Left renal cortex interstitium (tissue), 4 donors: ENCODE measurements around the gene TYK2. TPM values are rescaled to one million over a fixed set of nuclear protein-coding genes. Genes with fewer than 3 reads are reported as not detected.
A peak's percentile ranks its signal among the peaks of the same experiment; 100 is the strongest.
"Not testable (repeated sequence)": the region's sequence is repeated elsewhere in the genome, so short reads cannot be mapped to it uniquely, and the experiment has no call there.

Source experiments
- DNase-seq, 4 donors: peaks; one replicate each; pipeline ENCODE4 v3.0.0-alpha.2; 2013; ENCODE audit warnings: low read depth in 4 of 4, low spot score in 2 of 4, missing footprints in 1 of 4
- polyA plus RNA-seq, 4 donors: library from polyadenylated mRNA; unstranded; fragments of 120-200 nt; gene quantifications; one replicate each; pipeline ENCODE4 v1.2.1, GENCODE V29; 2013; ENCODE audit not compliant: insufficient read length in 4 of 4

TYK2 gene
- polyA plus RNA-seq, 4 donors, result 95.0 to 174 (median 131) TPM

DNA sequence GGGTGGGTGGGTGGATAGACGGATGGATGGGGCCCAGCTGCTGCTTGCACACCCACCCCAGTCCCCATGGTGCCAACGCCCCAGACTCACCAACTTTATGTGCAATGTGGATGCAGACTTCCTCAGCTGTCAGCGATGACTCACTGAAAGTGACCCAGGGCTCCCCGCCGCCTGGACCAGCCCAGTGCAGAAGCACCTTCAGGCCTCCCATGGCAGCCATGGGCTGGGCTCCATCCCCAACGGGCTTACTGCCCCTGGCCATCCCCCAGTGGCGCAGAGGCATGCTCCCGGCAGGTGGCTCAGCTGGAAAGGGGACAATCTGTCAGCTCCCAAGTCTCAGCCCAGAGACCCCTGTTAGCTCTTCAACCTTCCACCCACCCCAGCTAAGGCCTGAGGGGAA lies 2.2 kb downstream of the TYK2 start:
- DNase-seq, result no peak

GRCh38 chr19:10377140-10377640 lies 3.2 kb downstream of the TYK2 start:
- not testable (repeated sequence) for DNase-seq

DNA sequence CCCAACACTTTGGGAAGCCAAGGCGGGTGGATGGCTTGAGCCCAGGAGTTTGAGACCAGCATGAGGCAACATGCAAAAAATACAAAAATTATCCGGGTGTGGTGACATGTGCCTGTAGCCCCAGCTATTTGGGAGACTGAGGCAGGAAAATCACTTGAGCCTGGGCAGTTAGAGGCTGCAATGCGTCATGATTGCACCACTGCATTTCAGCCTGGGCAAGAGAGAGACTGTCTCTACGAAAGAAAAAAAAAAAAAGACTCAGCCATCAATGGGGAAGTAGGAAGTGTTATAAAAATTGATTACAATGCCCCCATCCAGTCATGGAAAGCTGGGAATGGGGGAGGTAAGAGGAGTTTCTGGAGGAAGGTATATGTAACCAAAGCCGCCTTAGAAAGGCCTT lies 5.4 kb downstream of the TYK2 start:
- no peak for DNase-seq

- no peak for DNase-seq
Measured at GRCh38 chr19:10372690-10373089, 7.7 kb downstream of the TYK2 start.

DNA sequence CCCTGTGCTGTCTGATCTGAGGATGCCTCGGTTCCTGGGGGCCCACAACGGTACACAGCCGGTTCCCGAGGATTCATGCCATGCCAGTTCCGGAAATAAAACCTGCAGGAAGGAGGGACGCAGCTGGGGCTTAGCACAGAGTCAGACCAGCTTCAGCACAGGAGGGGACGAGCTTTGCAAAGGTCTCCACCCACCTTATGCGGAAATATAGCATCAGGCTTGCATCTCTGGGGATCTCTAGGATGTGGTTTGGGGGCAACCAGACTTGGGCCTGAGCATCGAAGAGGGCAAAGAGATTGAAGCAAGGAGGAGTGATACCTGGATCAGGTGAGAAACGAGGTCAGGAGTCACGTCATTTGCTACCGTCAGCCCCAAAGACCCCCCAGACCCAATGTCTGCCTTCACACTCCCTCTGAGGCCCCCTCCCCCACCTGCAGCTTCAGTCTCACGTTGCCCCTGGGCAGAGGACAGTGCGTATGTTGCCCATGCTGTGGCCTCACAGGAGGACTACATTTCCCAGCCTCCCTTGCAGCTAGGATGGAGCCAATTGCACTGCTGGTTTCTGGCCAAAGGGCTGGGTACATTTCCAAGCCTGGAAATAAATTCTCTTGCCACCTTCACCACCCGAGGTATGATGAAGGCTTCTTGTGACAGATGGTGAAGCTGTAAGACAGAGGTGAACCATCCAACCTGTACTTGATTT lies 12.1 kb downstream of the TYK2 start:
- DNase-seq, result no peak

GRCh38 chr19:10366950-10367512 lies 13.3 kb downstream of the TYK2 start:
- not testable (repeated sequence) for DNase-seq

DNA sequence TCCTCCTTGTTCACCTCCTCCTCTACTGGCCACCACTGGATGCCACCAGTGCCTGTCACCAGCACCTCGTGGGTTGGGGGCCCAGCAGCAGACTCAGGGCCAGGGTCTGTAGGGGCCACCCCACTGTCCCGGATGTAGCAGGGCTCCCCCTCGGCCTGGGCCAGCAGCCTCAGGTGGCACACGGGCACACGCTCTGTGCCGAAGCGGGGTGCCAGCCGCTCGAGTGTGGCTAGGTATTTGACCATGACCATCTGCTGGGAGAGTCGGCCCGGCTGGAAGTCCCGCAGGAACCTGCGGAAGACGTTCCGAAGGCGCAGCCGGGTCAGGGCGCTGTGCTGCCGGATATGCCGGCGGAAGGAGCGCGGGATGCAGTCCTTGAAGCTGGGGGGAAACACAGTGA lies 14.9 kb downstream of the TYK2 start:
- no peak for DNase-seq

DNA sequence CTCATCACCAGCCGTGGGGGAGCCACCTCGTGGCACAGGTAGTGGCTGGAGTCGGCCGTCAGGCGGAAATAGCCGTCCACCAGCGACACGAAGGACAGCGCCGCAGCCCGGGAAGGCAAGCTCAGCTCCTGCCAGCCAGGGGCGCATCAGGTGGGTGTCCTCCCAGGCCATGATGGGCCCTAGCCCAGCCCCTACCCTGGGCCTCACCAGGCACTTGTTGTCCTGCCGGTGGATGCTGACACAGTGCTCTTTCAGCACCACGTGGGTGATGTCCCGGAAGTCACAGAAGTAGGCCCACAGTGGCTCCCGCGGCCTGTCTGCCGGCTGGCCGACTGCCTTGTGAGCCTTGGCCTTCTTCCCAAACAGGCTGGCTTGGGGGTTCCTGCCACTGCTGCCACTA lies 15.7 kb downstream of the TYK2 start:
- DNase-seq, result no peak

GRCh38 chr19:10363789-10364281 lies 16.5 kb downstream of the TYK2 start:
- no peak for DNase-seq

DNA sequence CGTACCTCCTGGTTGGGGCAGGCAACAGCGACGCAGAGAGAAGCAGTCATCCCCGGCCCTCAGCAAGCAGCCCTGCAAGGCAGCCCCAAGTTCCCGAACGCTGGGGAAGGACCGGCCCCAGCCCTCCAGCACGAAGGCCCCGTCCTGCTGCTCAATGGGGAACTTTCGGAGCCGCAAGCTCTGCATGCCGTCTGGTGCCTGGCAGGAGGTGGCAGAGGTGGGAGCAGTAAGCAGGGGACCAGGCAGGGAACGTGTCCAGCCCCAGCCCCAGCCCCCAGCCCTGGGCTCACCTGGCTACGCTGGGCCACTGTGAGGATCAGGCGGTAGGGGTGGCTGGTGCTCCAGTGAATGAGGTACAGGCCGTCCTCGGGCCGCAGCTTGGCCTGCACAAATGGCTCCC lies 18.1 kb downstream of the TYK2 start:
- no peak for DNase-seq

- DNase-seq, result no peak
Measured at GRCh38 chr19:10361569-10362011, 18.8 kb downstream of the TYK2 start.

GRCh38 chr19:10356431-10356830 lies 23.9 kb downstream of the TYK2 start:
- no peak for DNase-seq

- peak in 2 of 4 donors; percentile 4 to 37 for DNase-seq
Measured at GRCh38 chr19:10353793-10354391, 26.5 kb downstream of the TYK2 start.

- DNase-seq, result peak in 2 of 4 donors; percentile 11 to 62
Measured at GRCh38 chr19:10352764-10353671, 27.4 kb downstream of the TYK2 start.

DNA sequence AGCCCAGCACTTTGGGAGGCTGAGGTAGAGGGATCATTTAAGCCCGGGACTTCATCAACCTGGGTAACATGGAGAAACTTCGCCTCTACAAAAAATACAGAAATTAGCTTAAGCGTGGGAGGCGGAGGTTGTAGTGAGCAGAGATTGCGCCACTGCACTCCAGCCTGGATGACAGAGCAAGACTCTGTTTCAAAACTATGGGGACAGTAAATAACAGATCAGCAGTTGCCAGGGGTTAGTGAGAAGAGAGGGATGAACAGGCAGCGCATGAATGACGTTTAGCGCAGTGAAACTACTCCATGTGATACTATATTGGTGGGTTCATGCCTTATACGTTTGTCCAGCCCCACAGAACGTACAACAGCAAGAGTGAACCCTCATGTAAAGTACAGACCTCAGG lies 33.9 kb downstream of the TYK2 start:
- DNase-seq, result no peak

DNA sequence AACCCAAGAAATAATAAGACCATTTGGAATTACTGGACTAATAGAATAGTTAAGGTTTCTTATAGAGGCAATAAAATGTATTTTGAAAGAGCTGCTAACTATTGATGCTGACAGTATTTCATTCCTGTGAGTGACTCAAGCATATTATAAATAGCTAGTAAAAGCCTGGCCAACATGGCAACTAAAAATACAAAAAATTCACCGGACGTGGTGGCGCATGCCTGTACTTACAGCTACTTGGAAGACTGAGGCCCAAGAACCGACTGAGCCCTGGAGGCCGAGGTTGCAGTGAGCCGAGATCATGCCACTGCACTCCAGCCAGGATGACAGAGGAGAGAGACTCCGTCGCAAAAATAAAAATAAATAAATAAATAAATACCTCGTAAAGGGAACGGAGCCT lies 35.6 kb downstream of the TYK2 start:
- no peak for DNase-seq

- DNase-seq, result no peak
Measured at GRCh38 chr19:10343495-10343894, 36.9 kb downstream of the TYK2 start.

DNA sequence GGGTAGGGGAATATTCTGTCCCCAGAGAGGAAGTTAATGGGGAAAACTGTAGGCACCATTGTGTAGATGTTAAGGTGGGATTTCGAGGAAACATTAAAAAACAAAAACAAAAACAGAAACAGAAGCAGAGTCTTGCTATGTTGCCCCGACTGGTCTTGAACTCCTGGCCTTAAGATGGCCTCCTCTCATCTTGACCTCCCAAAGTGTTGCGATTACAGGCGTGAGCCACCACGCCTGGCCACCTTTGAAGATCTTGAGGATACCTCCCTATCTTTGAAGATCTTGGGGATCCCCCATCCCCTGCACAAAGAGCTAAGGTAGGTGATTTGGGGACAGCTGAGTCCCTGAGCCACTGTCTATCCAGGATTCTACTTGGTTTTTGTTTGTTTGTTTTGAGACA lies 40.4 kb downstream of the TYK2 start:
- DNase-seq, result no peak

DNA sequence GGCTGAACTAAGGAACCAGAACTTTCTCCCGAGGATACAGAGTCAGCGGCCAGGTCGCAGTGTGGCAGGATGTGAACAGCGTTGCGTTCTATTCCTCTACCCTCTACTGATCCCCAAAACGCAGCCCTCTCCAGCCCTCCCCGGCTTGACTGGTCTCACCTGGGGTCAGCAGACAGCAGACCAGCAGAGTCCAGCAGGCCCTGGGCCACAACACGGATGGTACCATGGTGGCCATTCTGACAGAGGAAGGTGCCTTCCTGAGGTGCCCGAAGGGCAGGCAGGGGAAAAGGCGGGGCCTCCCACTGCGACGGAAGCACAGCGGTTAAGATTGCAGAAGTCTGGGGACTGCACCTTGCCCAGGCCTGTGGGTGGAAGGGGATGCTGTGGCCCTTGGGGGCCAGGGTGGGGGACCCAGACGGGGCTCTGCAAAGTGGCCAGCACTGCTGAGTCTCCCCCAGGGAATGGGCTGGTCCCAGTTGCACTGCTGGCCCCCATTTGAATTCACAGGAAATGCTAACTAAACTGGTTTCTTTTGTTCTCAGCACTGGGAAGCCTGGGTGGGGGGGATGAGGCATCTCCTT lies 40.9 kb downstream of the TYK2 start, which contains the start of gene ICAM3:
Gene ICAM3 (minus strand): TSS at position 245 of the 581 bp plus-strand sequence. CDS start 10 bp downstream, at position 235.
- no peak for DNase-seq

- DNase-seq, result no peak
Measured at GRCh38 chr19:10338940-10339339, 41.4 kb downstream of the TYK2 start.
